Left ventricle myocardium inferior (tissue), 1 donor: ENCODE data around the gene TOM1L2. TPM values are rescaled to one million over a fixed set of nuclear protein-coding genes. Genes with fewer than 3 reads are reported as not detected.

Experiments used
- DNase-seq: peaks from one replicate; pipeline ENCODE4 v3.0.0-alpha.2; 2020
- H3K27ac ChIP-seq: fragments of 200-600 bp; replicated peaks from 2 replicates; pipeline ENCODE4 v1.8.0; 2021
- H3K27me3 ChIP-seq: fragments of 200-600 bp; 2 replicates; pipeline ENCODE4 v1.8.0; 2021; ENCODE audit warnings: low read depth
- H3K36me3 ChIP-seq: fragments of 200-600 bp; 2 replicates; pipeline ENCODE4 v1.8.0; 2021
- H3K4me1 ChIP-seq: fragments of 200-600 bp; 2 replicates; pipeline ENCODE4 v1.8.0; 2021
- H3K4me3 ChIP-seq: fragments of 200-600 bp; 2 replicates; pipeline ENCODE4 v1.8.0; 2021; ENCODE audit warnings: mild to moderate bottlenecking, moderate library complexity
- H3K9me3 ChIP-seq: fragments of 200-600 bp; replicated peaks from 2 replicates; pipeline ENCODE4 v1.8.0; 2021
- intact Hi-C: fragments of 100-400 bp; cut with micrococcal nuclease; formaldehyde crosslinking; loops from one replicate; pipeline ENCODE4 v1.11.0; 2022
- total RNA-seq: library from RNA; stranded (reverse); fragmentation: NEBNext Ultra II Directional; extraction: Animal tissue kit (Norgen Biotek cat#: 25700); gene quantifications from one replicate; pipeline ENCODE4 v1.2.1, GENCODE V29; 2021
- TF ChIP-seq, protein P1 (sequence below): fragments of 200-600 bp; IDR thresholded peaks from 2 replicates; pipeline ENCODE4 v1.8.0; 2021; ENCODE audit warnings: antibody characterized with exemption, mild to moderate bottlenecking, borderline replicate concordance
- donor health status: DM: no; HTN: yes; CAD: no; lungs with severe emphysema.

TOM1L2 gene
- total RNA-seq, 1 donor from 2014 or later = 284 TPM

- peak overlapping the region; percentile 45 for H3K27ac ChIP-seq
- H3K4me1 ChIP-seq = peaks cover 97% of the 10 kb centered on the region
- no peak overlapping the region for H3K4me3 ChIP-seq
- peaks cover 71% of the 10 kb centered on the region for H3K36me3 ChIP-seq
- intact Hi-C loops = no loop called here
- H3K27me3 ChIP-seq = no peaks in the 10 kb centered on the region
- TF ChIP-seq, protein P1, sequence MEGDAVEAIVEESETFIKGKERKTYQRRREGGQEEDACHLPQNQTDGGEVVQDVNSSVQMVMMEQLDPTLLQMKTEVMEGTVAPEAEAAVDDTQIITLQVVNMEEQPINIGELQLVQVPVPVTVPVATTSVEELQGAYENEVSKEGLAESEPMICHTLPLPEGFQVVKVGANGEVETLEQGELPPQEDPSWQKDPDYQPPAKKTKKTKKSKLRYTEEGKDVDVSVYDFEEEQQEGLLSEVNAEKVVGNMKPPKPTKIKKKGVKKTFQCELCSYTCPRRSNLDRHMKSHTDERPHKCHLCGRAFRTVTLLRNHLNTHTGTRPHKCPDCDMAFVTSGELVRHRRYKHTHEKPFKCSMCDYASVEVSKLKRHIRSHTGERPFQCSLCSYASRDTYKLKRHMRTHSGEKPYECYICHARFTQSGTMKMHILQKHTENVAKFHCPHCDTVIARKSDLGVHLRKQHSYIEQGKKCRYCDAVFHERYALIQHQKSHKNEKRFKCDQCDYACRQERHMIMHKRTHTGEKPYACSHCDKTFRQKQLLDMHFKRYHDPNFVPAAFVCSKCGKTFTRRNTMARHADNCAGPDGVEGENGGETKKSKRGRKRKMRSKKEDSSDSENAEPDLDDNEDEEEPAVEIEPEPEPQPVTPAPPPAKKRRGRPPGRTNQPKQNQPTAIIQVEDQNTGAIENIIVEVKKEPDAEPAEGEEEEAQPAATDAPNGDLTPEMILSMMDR = no peak
- H3K9me3 ChIP-seq = no peaks in the 10 kb centered on the region
- no peak for DNase-seq
Measured at GRCh38 chr17:17817552-17817947, 154.7 kb downstream of the TOM1L2 start.

- no peak overlapping the region for H3K4me3 ChIP-seq
- H3K27me3 ChIP-seq = no peaks in the 10 kb centered on the region
- peaks cover 71% of the 10 kb centered on the region for H3K36me3 ChIP-seq
- TF ChIP-seq, protein P1 = no peak
- peaks cover 97% of the 10 kb centered on the region for H3K4me1 ChIP-seq
- no peak for DNase-seq
- no peaks in the 10 kb centered on the region for H3K9me3 ChIP-seq
- intact Hi-C loops = no loop called here
- H3K27ac ChIP-seq = peak overlapping the region; percentile 45
Measured at GRCh38 chr17:17816831-17817551, 155.2 kb downstream of the TOM1L2 start.

GRCh38 chr17:17816240-17816814 lies 155.9 kb downstream of the TOM1L2 start:
- intact Hi-C loops = no loop called here
- Histone ChIP-seq H3K36me3 (peaks cover 71% of the 10 kb centered on the region), H3K4me1 (peaks cover 97% of the 10 kb centered on the region), H3K27ac (peak overlapping the region; percentile 45), H3K27me3 (no peaks in the 10 kb centered on the region), H3K9me3 (no peaks in the 10 kb centered on the region), H3K4me3 (no peak overlapping the region)
- no peak for DNase-seq
- TF ChIP-seq, protein P1 = no peak

DNA sequence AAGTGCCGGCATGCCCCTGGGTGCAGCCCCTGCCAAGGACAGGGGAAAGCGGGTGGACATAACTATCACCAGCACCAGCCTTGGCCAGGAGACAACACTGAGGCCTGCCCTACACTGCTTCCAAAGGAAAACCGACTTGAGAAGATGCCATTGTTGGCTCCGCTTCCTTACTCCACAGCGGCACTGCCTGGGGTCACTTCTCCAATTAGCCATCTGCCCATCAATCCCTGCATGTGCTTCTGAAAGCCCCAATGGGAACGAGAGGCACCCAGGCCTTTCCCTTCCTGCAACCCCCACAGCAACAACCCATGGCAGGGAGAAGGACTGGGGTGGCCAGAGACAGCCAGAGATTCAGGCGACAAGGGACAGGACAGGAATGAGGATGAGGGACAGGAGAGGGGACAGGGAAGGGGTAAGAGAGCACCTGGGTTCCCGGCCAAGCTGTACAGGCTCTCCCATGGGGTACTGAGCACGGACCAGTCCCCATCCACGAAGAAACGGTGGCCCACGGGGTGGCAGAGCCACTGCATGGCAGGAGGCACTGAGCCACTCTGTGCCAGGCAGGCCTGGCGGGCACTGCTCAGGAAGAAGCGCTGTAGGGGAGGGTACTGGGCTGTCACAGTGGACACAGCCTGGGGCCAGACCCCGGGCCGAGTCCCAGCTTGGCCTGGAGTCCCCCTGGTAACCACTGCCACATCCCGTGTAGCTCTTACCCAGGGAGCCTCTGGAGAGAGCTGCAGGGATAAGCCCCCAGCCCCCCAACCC lies 156.6 kb downstream of the TOM1L2 start:
- no peaks in the 10 kb centered on the region for H3K27me3 ChIP-seq
- no peaks in the 10 kb centered on the region for H3K9me3 ChIP-seq
- H3K4me1 ChIP-seq = peaks cover 98% of the 10 kb centered on the region
- H3K36me3 ChIP-seq = peaks cover 70% of the 10 kb centered on the region
- no peak for DNase-seq
- peak overlapping the region; percentile 85 for H3K27ac ChIP-seq
- peak overlapping the region; percentile 18 for H3K4me3 ChIP-seq
- intact Hi-C loops = no loop called here
- TF ChIP-seq, protein P1 = no peak

DNA sequence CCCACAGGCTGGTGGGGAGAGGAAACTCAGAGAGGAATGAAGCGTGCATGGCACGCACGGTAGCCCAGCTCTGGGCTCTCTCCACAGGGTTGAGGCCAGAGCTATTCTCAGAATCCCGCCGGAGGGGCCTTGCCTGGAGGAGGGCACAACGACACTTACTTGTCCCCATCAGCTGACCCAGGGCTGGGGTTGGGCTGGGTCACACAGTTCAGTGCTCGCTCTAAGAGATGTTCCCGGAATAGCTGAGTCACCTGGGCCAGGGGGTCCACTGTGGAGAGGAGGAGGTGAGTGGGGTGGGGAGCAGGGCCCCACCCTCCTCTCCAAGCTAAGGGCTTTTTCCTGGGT lies 157.2 kb downstream of the TOM1L2 start:
- Histone ChIP-seq H3K4me1 (peaks cover 98% of the 10 kb centered on the region), H3K27me3 (no peaks in the 10 kb centered on the region), H3K36me3 (peaks cover 67% of the 10 kb centered on the region), H3K9me3 (no peaks in the 10 kb centered on the region), H3K27ac (peak overlapping the region; percentile 85), H3K4me3 (peak overlapping the region; percentile 41)
- TF ChIP-seq, protein P1 = no peak
- peak; percentile 64 for DNase-seq
- intact Hi-C loops = no loop called here
